ENCODE measurements around the gene EXOSC5.
"Not testable (repeated sequence)": the region's sequence is repeated elsewhere in the genome, so short reads cannot be mapped to it uniquely, and the experiment has no call there.

EXOSC5 gene

DNA sequence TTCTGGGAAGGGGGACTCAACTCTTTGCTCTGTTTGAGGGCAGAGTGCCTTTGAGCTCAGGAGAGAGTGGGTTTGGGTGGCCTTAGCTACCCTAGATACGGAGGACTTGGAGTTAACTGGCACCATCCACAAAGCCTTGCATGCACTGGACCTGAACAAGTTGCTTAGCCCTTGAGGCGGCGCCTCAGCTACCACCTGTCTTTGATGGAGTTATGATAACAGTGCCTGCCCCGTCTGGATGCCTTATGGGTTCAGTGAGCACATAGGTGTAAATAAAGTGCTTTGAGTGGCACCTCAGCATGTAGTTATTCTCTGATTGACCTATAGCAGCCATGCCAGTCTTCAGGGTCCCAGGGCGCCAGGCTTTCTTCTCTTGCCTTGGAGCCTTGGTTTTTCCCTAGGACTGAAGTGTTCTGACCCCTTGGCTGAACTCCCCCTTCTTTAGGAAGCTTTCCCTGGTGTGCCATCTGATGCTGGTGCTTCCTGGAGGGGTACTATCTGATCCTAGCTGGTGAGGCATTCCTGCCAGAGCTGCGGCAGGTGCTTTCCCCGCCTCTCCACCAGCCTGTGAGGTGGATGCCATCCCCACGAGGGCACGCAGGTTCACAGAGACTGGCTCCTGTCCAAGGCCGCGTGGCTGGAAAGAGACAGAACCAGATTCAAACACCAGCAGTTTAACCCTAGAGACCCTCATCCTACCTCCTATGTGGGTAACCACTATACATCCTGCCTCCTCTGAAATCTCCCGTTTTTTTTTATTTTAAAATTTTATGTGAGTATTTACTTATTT is 6.2 kb upstream of the EXOSC5 start:
- no peak for DNase-seq

DNA sequence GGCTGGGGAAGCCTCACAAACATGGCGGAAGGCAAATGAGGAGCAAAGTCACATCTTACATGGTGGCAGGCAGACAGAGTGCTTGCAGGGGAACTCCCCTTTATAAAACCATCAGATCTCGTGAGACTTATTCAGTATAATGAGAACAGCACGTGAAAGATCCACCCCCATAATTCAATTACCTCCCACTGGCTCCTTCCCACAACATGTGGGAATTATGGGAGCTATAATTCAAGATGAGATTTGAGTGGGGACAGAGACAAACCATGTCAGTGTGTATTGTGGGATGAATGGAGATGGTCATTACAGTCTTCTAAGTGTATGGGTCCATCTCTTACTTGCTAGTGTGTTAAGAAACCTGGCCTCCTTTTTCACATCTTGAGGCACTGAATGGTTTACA is 4.9 kb upstream of the EXOSC5 start:
- no peak for DNase-seq

DNA sequence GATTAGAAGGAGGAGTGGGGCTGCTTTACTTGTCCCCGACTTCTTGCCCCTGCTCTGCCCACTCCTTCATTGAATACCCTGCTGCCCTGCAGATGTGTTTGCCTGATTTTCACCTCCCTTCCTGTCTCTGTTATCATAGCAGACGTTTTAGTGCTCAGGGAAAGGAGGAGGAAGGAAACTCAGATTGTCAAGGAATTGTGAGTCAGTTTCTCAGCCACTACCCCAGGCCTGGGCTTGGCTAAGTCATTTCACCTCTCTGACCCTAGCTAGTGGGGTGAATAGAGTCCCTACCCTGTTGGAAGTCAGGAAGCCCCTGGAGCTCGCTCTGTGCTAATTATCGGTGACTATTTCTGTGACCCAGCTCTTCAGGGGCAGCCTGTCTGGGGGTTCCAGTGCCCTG is 4.3 kb upstream of the EXOSC5 start:
- no peak for DNase-seq

DNA sequence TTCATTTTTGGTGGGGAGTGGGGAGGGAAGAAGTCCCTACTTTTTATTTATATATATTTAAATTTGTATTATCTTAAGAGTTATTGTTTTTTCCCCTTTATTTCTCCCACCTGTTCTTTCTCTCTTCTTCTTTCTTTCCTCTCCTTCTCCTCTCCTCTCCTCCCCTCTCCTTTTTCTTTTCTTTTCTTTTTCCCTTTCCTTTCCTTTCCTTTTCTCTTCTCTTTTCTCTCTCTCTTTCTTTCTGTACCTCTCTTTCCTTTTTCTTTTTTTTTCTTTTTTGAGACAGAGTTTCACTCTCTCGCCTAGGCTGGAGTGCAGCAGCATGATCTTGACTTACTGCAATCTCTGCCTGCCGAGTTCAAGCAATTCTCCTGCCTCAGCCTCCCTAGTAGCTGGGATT is 2.4 kb upstream of the EXOSC5 start:
- DNase-seq = no peak

DNA sequence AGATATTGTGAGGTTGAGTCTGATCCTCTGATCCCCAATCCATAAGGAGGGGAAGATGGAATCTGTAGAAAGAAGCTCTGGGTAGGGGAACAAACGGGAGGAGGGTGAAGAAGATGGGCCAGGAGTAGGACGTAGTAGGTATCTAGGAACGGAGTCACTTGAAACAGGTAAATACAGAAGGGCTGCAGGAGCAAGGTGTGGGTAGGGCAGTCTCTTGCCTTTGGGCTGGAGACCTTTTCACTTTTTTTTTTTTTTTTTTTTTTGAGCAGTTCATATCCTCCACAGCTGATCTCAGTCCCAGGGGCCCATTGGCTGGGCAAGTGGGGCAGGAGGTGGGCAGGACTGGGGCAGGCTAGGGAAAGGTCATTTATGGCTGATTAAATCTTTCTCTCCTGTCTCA is 1.9 kb upstream of the EXOSC5 start:
- no peak for DNase-seq

DNA sequence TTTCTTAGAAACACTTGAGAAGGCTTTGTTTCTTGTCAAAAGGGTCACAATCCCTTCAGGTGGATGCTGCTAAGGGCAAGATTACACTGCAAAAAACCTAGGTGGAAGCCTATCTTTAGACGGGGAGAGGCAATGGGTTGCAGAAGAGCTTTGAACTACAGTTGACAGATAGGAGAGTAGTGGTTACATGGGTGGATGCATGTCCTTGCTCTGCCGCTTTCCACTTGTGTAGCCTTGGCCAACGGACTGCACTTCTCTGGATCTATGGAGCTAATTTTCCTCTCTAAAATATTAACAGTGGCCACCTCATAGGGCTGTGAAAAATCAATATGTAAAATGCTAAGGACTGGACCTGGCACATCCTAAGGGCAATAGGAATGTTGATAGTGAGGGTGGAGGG is 1.4 kb upstream of the EXOSC5 start:
- no peak for DNase-seq

DNA sequence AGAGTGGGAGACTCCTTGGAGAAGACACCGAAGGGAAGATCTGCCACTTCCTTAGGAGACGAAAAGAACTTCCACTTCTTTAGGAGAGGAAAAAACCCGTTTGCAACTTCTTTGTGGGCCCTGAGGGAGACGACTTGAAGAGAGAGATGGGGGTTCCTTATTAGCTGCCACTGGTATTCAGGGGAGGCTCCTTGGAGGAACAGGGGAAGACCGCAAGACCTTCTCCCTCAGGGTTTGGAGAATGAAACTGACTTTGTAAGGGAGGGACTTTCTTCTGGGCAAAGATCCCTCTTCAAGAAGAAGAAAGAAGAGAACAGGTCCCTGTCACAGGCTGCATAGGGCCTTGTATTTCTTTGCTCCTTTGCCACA is 875 bp upstream of the EXOSC5 start:
- DNase-seq = no peak

DNA sequence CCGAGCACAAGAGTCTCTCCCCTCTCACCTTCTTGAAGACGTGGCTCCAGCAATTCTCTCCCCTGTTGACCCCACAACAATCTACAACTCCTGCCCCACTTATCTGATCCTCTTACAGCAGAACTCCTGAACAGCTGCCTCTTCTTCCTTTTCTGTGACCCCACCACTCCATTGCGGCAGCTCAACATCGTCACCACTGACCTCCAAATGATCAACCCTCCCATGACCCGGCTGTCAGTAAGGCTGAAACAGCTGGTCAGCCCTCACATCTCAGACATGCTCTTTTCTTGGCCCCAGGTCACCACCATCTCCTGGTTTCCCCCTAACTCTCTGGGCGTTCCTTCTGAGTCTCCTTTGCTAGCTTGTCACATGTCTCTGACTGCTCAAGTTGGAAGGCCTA is 1.8 kb downstream of the EXOSC5 start:
- DNase-seq = no peak

DNA sequence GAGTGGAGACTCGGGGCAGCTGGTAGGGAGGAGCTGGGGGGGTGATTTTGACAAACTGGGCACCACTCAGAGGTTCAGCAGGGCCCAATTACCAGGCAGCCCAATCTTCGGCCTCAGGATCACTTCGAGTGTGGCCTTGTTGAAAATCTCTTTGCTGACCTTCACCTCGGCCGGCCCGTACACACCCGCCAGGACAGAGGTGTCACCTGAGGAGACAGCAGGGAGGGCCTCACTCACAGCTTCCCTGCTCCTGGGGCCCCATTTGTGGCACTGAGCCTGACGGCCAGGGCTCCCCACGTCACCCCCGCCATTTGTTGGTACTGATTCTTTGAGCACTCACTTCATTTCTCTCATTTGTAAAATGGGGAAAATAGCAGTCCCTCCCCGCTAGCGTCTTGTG is 4.4 kb downstream of the EXOSC5 start:
- no peak for DNase-seq

DNA sequence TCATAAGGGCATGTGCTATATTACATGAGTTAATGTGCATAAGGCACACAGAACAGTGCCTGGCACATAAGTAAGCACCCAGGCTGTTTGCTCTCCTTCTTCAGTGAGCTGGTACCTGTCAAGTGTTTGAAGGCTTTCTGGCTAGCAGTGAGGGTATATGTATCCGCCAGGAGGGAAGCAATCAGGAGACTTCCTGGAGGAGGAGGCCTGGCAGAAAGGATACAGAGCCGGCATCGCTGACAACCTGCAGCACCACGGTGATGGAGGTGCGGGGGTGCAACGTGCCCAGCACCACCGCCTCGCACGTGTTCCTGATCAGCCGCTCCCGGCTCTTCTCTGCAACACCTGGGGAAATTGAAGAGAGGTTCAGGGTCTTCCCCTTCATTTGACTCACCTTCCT is 5.5 kb downstream of the EXOSC5 start:
- no peak for DNase-seq

DNA sequence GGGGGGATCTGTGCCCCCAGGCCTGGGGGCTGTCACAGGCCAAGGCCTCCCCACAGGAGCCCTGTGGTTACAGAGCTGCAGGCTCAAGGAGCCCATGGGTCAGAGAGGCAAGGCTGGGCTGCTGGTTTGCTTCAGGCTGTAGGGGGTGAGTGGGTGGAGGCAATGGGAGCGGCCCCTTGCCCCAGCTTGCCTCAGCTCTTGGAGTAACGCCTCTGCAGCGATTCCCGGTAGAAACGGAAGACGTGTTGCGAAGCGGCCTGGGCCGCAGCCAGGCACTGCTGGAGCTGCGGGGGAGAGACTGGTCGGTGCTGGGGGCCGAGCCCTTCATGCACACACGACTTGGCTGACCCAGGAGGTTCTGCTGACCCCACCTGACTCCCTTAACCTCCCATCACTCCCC is 10.7 kb downstream of the EXOSC5 start:
- DNase-seq = no peak

DNA sequence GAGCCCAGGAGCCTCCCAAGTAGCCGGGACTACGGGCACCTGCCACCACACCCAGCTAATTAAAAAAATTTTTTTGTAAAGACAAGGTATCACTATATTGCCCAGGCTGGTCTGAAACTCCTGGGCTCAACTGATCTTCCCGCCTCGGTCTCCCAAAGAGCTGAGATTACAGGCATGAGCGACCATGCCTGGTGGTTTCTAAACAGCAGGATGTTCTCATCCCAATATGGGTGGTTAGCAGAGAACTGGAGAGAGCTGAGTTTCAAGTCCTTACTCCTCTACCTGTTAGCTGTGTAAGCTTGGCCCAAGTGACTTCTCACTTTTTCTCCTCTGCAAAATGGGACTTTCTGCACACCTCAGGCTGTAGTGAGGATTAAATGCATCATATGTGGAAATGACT is 12.8 kb downstream of the EXOSC5 start:
- no peak for DNase-seq

DNA sequence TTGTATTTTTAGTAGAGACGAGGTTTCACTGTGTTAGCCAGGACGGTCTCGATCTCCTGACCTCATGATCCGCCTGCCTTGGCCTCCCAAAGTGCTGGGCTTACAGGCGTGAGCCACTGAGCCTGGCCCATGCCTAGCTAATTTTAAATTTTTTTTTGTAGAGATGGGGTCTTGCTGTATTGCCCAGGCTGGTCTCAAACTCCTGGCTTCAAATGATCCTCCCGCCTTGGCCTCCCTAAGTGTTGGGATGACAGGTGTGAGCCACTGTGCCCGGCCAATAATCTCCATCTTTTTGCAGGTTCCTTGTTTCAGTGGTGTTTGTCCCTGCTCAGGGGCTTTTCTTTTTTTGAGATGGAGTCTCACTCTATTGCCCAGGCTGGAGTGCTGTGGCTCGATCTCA is 15.6 kb downstream of the EXOSC5 start:
- not testable (repeated sequence) for DNase-seq

DNA sequence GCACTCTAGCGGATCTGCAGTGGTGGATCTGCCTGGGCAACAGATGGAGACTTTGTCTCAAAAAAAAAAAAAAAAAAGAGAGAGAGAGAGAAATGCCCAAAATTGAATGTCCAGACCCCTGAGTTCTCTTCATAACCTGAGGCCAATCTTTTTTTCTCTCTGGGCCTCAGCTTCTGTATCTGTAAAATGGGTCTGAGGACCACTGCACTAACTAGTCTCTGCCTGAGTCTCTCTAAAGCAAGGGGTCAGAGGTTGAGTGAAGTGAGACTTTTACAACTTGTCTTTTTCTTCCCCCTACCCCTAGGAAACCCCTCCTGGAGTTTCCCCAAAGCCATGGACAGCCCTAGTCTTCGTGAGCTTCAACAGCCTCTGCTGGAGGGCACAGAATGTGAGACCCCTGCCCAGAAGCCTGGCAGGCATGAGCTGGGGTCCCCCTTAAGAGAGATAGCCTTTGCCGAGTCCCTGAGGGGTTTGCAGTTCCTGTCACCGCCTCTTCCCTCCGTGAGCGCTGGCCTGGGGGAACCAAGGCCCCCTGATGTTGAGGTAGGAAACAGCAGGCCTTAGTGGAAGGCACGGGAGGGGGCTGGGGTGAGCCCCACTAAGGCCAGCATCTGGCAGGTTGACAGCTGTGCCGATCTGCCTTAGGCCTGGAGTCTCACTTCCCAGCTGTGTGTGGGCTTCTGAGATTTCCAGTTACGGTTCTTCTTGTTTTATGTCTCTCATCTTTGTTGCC is 19.0 kb downstream of the EXOSC5 start:
- DNase-seq = no peak

DNA sequence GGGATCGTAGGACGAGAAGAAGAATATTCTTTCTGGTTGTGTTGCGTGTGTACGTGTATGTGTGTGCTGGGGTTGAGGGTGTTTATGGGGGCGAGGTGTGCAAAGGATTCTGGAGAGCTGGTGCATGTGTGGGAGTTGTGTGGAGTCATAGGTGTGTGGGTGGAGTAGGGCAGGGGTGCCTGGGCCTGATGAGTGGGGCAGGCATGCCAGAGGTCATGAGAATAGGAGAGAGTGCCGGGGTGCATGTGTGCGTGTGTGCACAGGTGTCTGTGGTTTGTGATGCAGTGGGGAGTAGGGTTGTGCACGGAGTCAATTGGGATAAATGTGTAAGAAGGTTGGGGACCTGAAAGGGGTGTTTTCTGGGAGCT is 20.2 kb downstream of the EXOSC5 start:
- no peak for DNase-seq

DNA sequence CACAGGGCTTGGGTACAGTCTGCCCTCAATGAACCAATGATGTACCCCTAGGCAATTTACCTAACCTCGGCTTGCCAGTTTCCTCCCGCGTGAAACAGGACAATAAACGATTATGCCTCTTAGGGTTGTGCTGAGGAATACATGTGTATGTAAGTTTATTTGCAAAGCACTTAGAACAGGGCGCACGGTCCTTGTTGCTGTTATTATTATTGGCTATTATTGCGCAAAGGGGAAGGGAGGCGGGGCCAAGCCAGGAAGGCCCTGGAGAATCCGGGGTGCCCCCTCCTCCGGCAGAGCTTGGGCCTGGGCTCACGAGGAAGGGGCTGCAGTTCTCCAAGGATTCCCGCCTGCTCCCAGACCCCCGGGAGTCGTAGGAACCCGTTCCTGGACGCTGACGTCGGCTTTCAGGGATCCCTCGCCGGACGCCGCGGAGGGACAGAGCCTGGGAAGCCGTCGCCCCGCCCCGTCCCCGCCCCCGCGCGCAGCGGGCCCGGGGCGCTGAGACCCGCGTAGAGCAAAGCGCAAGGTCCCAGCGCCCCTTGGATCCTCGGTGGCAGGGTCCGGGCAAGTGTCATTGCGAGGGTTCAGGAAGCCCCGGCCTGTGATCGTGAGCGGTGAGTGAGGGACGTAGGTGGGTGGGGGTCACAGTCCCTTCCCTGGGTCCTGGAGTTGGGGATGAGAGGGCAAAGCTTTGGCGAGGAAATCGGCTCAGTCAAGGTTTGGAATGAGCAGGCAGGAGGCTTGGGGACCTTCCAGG is 20.7 kb downstream of the EXOSC5 start, which contains the start of gene TMEM91:
TSS of gene TMEM91 (plus strand) at position 293 of the 757 bp plus-strand sequence. CDS start 1,777 bp downstream, outside the sequence.
- no peak for DNase-seq

DNA sequence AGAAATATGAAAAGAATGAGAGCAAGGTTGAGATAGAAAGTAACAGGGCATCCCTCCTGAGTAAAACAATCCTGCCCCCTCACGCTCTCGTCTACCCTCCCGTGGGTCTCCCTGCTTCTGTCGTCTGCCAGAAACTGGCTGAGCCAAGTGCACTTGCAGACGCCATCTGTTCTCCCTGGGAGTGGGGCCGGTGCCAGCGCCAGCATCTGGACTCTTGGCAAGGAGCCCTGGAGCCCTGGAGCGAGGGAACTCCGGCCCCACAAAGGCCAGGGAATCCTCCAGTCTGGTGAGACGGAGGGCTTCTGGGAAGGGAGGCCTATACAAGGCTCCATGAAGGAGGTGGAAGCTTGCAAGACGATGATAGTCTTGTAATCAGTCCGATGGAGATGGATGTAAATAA is 23.2 kb downstream of the EXOSC5 start:
- peak; percentile 77 for DNase-seq

DNA sequence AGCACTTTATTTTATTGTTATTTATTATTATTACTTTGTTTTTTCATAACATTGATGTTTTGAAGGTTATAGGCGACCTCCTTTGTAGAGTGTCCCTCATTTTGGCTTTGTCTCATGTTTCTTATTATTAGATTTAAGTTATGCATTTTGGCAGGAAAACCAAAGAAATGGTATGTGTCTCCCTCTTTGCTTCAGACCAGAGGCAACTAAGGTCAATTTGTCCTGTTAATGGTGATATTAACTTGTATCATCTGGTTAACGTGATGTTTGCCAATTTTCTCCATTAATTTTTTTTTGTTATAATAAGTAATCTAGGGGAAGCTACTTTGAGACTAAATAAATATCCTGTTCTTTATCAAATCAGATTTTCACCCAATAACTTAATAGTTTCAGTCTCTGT is 24.7 kb downstream of the EXOSC5 start:
- no peak for DNase-seq

DNA sequence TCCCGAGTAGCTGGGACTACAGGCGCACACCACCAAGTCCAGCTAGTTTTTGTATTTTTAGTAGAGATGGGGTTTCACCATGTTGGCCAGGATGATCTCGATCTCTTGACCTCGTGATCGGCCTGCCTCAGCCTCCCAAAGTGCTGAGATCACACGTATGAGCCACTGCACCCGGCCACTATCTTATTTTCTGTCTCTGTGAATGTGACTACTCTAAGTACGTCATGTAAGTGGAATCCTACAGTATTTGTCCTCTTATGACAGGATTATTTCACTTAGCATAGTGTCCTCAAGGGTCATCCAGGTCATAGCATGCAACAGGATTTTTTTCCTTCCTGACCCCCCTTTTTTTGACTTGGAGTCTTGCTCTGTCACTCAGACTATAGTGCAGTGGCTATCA is 25.6 kb downstream of the EXOSC5 start:
- DNase-seq = no peak

DNA sequence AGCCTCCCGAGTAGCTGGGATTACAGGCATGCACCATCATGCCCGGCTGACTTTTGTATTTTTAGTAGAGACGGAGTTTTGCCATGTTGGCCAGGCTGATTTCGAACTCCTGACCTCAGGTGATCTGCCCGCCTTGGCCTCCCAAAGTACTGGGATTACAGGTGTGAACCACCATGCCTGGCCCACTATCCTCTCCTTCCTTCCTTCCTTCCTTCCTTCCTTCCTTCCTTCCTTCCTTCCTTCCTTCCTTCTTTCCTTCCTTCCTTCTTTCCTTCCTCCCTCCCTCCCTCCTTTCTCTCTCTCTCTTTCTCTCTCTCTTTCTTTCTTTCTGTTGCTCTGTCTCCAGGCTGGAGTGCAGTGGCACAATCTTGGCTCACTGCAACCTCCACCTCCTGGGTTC is 26.0 kb downstream of the EXOSC5 start:
- DNase-seq = not testable (repeated sequence)

DNA sequence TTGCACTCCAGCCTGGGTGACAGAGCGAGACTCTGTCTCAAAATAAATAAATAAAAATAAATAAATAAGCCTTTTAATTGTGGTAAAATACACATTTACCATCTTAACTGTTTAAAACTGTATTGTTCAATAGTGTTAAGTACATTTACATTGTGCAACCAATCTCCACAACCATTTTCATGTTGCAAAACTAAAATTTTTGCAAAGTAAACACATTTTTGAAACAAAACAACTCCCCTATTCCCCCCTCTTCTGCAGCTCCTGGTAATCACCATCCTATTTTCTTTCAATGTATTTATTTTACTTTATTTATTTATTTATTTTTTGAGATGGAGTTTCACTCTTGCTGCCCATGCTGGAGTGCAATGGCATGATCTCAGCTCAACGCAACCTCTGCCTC is 27.4 kb downstream of the EXOSC5 start:
- no peak for DNase-seq

DNA sequence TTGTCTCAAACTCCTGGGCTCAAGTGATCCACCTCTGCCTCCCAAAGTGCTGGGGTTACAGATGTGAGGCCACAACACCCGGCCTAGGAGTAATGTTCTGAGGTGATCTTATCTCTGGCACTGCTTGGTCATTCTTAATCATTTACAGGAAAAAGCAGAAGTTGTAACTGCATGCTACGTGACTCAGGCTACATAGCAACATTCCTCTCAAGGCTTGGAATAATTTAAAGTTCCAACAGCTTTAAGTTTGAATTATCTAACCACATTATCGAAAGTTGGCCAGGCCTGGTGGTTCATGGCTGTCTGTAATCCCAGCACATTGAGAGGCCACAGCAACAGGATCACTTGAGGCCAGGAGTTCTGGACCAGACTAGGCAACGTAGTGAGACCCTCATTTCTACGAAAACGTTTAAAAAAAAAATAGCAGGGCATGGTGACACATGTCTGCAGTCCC is 29.3 kb downstream of the EXOSC5 start:
- DNase-seq = no peak

DNA sequence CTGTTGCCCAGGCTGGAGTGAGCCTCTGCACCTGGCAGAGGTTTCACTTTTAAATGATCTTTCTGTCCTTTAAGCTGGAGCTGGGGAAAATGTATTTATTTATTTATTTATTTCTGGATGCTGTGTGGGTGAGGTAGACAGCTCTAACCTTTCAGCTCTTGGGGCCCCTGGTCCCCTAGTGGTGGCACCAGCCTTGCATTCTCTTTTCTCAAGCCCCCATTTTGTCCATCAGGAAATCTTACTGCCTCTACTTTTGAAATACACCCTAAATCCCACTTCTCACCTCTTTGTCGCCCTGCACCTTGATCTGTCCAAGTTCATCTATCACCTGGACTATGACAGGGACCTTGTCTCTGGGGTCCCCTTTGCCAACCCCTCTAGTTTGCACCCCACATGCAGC is 31.1 kb downstream of the EXOSC5 start:
- no peak for DNase-seq
